Heart right ventricle (tissue), 16 donors: ENCODE data around the gene COQ8B. TPM values are rescaled to one million over a fixed set of nuclear protein-coding genes. Genes with fewer than 3 reads are reported as not detected.
A peak's percentile ranks its signal among the peaks of the same experiment; 100 is the strongest.

Experiments used
- ATAC-seq, 8 donors: fragments of 200-7000 bp; cut with Tn5 transposase; one replicate each; pipeline ENCODE4 v1.9.1; 2020; ENCODE audit warnings: mild to moderate bottlenecking in 8 of 8, moderate library complexity in 8 of 8, moderate number of reproducible peaks in 1 of 8
- DNase-seq, 2 donors: peaks; one replicate each; pipeline ENCODE4 v3.0.0-alpha.2; 2020
- H3K27ac ChIP-seq, 10 donors: fragments of 200-600 bp; sonication (generic) in 2 of 10; one replicate each; pipeline versions ENCODE4 v1.5.0 to v1.8.0; 2020 to 2022; ENCODE audit warnings: mild to moderate bottlenecking in 3 of 10
- H3K27me3 ChIP-seq, 7 donors: fragments of 200-600 bp; one replicate each; pipeline ENCODE4 v1.8.0; 2021 to 2022; ENCODE audit warnings: mild to moderate bottlenecking in 2 of 7
- H3K36me3 ChIP-seq, 9 donors: fragments of 200-600 bp; sonication (generic) in 1 of 9; one replicate each; pipeline versions ENCODE4 v1.5.0 to v1.8.0; 2020 to 2022; ENCODE audit warnings: mild to moderate bottlenecking in 2 of 9
- H3K4me1 ChIP-seq, 9 donors: fragments of 200-600 bp; sonication (generic) in 1 of 9; one replicate each; pipeline versions ENCODE4 v1.5.0 to v1.8.0; 2020 to 2022; ENCODE audit warnings: mild to moderate bottlenecking in 4 of 9
- H3K4me3 ChIP-seq, 10 donors: fragments of 200-600 bp; sonication (generic) in 2 of 10; one replicate each; pipeline versions ENCODE4 v1.5.0 to v1.8.0; 2020 to 2022; ENCODE audit warnings: mild to moderate bottlenecking in 7 of 10, moderate library complexity in 2 of 10
- H3K9me3 ChIP-seq, 11 donors: fragments of 200-600 bp in 10 of 11; sonication (generic) in 2 of 11; one replicate each; pipeline versions ENCODE4 v1.5.0 to v1.8.0; 2013 to 2022; ENCODE audit warnings: mild to moderate bottlenecking in 2 of 11, control low read depth in 1 of 11, moderate library complexity in 1 of 11
- CTCF ChIP-seq, 9 donors: fragments of 200-600 bp; sonication (generic) in 2 of 9; IDR thresholded peaks; one replicate each; pipeline versions ENCODE4 v1.5.0 to v1.8.0; 2021 to 2022; ENCODE audit warnings: antibody characterized with exemption in 9 of 9, mild to moderate bottlenecking in 5 of 9, moderate library complexity in 1 of 9
- WGBS, 2 donors: extraction: QIAGEN DNeasy Blood & Tissue Kit; methylation state at CpG; one replicate each; pipeline ENCODE4 v1.1.7; 2013; ENCODE audit warnings: inconsistent platforms in 1 of 2; 5-methylcytosine and 5-hydroxymethylcytosine counted together
- intact Hi-C, 10 donors: fragments of 100-400 bp; cut with DNase I; formaldehyde crosslinking; loops; one replicate each; pipeline versions ENCODE4 v1.11.1 to v1.14.2; 2022
- polyA plus RNA-seq, 2 donors: library from polyadenylated mRNA; stranded (reverse); fragments of 200-250 nt; gene quantifications; one replicate each; pipeline ENCODE4 v1.2.3, GENCODE V29; 2013
- total RNA-seq, 10 donors: library from RNA; stranded (reverse); fragmentation: NEBNext Ultra II Directional in 3 of 10; extraction: Animal tissue kit (Norgen Biotek cat#: 25700) in 3 of 10; gene quantifications; one replicate each; pipeline versions ENCODE4 v1.2.1 to v1.2.4, GENCODE V29; 2021 to 2023
- donor health status: Arrhythmogenic right ventricular cardiomyopathy.
- donor health status: ischemic (EF 13 %, LVEDD 7.1; RV severe dilation, severe dysfunction).
- donor health status: healthy with polysubstance abuse.
- donor health status: DM: no; HTN: yes; CAD: no.
- donor health status: DM: no; HTN: no; CAD: no.
- donor health status: ischemic (EF 25% LVEDD 6.9; RV normal size, moderate dysfunction).
- donor health status: ischemic (EF 25% LVEDD 5.7; RV mildly dilated, moderate dysfunction).
- donor health status: healthy.
- donor health status: DM: yes; HTN: yes; CAD: no.
- donor health status: Ischemic cardiomyopathy.
- donor health status: ischemic (EF 35%, LVEDD 5.7; RV mildly dilated, moderate dysfunction).
- donor health status: nonischemic (EF 11% LVEDD 7.7; RV severe dilation, severe dysfunction).
- donor health status: DM: yes; HTN: yes; CAD: no.
- donor health status: PGD.
- donor health status: ischemic (EF 29% LVEDD 5.4; RV normal size, mild dysfunction).
- donor health status: nonischemic (EF 23%, LVEDD 6.1; RV moderate dilation, normal function).

Gene COQ8B
- total and polyA plus RNA-seq, 12 donors: 17.9 to 34.4 (median 27.5) TPM

- Histone ChIP-seq H3K4me3 (no peak overlapping the region), H3K4me1 (peaks cover 2 to 54% (median 41%) of the 10 kb centered on the region in 9 donors), H3K36me3 (peaks cover 0 to 65% (median 33%) of the 10 kb centered on the region in 9 donors), H3K9me3 (no peaks in the 10 kb centered on the region), H3K27ac (peak overlapping the region in 1 of 10 donors; percentile 83), H3K27me3 (no peaks in the 10 kb centered on the region)
- no peak for TF ChIP-seq CTCF (IDR thresholded peaks at IDR 0.05)
- intact Hi-C loops: loop anchor here in 1 of 10 donors (2.0 kb wide), 1 partner anchor 17 kb away; no protein-coding TSS in a partner anchor
- WGBS, 2 donors: 96 to 98% methylated on average over 8 of the region's 8 CpGs
- no peak for DNase-seq
- ATAC-seq: no peak
These were observed 39.1 kb upstream of the COQ8B start for GRCh38 chr19:40755791-40756190.

- WGBS, 2 donors: 94 to 100% methylated on average over 2 to 3 of the region's 3 CpGs
- TF ChIP-seq CTCF (IDR thresholded peaks at IDR 0.05): no peak
- ATAC-seq (no peak), DNase-seq (no peak)
- Histone ChIP-seq H3K36me3 (peaks cover 0 to 59% (median 27%) of the 10 kb centered on the region in 9 donors), H3K9me3 (no peaks in the 10 kb centered on the region), H3K4me3 (peak overlapping the region in 1 of 10 donors; percentile 28), H3K27me3 (no peaks in the 10 kb centered on the region), H3K27ac (peak overlapping the region in 1 of 10 donors; percentile 83), H3K4me1 (peaks cover 2 to 53% (median 38%) of the 10 kb centered on the region in 9 donors)
- intact Hi-C loops: loop anchor here in 1 of 10 donors (2.0 kb wide), 1 partner anchor 18 kb away; no protein-coding TSS in a partner anchor
These were observed 38.5 kb upstream of the COQ8B start for GRCh38 chr19:40755248-40755624.

GRCh38 chr19:40754611-40755247 lies 38.0 kb upstream of the COQ8B start:
- no peaks in the 10 kb centered on the region for H3K27me3 ChIP-seq
- peaks cover 0 to 54% (median 22%) of the 10 kb centered on the region in 9 donors for H3K36me3 ChIP-seq
- TF ChIP-seq CTCF (IDR thresholded peaks at IDR 0.05): no peak
- H3K27ac ChIP-seq: peak overlapping the region in 1 of 10 donors; percentile 83
- WGBS, 2 donors: 85 to 89% methylated on average over 9 of the region's 9 CpGs
- DNase-seq (no peak), ATAC-seq (no peak)
- intact Hi-C loops: loop anchor here in 3 of 10 donors (2.0 to 5.0 kb wide), 4 partner anchors 18 to 48 kb away; partner anchors contain the start of genes COQ8B (in 1 of the 3), EGLN2 (in 1 of the 3) and ITPKC (in 1 of the 3)
- peaks cover 2 to 58% (median 40%) of the 10 kb centered on the region in 9 donors for H3K4me1 ChIP-seq
- no peaks in the 10 kb centered on the region for H3K9me3 ChIP-seq
- peak overlapping the region in 2 of 10 donors; percentile 11 to 28 for H3K4me3 ChIP-seq

- intact Hi-C loops: loop anchor here in 3 of 10 donors (5.0 kb wide), 3 partner anchors 35 to 50 kb away; partner anchors contain the start of genes COQ8B (in 1 of the 3), EGLN2 (in 1 of the 3) and ITPKC (in 1 of the 3)
- no peak for TF ChIP-seq CTCF (IDR thresholded peaks at IDR 0.05)
- no peak for DNase-seq
- Histone ChIP-seq H3K36me3 (peaks cover 0 to 34% (median 4%) of the 10 kb centered on the region in 9 donors), H3K27ac (peak overlapping the region in 5 of 10 donors; percentile 90 to 99 (median 91)), H3K4me3 (peak overlapping the region in 9 of 10 donors; percentile 56 to 92 (median 78)), H3K9me3 (no peaks in the 10 kb centered on the region), H3K27me3 (no peaks in the 10 kb centered on the region), H3K4me1 (peaks cover 13 to 80% (median 58%) of the 10 kb centered on the region in 9 donors)
- no peak for ATAC-seq
- 85 to 87% methylated on average over 11 to 12 of the region's 12 CpGs for WGBS, 2 donors
These were observed 35.6 kb upstream of the COQ8B start for GRCh38 chr19:40752257-40752781.
